ENCODE measurements around the gene BBS1.

BBS1 gene

DNA sequence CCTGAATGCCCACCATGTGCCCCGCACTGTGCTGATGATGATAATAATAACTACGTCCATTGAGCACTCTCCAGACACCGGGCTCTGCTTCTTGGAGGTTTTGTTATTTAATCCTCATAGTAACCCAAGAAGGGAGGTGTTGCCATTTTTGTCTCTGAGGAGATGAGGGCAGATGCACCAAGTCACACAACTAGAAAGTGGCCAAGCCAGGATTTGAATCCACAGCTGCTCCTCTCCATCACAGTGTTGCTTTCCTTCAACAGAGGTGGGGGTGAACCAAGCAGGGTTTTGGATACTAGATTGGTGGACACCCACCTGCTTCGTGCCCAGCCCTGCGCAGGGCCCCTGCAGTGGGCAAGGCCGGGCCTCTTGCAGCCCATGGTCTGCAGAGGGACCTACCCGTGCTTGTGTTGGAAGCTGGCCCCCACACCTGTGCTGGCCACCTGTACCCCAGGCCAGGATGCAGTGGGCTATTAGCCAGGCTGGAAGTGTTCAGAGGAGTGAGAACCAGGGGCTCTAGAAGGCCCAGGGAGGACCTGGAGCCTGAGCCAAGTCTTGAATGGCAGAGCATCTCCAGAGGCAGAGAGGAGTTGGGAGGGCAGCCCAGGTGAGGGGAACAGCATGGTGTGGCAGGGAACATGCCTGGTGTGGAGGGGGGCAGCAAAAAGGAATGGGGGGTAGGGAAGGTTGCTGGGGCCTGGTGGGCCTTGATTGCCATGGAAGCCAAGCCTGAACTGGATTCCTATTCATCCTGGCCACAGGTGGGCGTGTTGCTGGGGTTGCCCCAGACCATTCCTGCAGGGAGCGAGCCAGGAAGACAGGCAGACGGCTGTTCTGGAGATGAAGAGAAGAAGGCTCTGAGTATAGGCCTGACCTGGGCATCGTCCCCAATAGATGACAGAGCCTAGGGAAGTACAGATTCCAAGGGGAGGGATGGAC, 32.9 kb upstream of the BBS1 start:
- DNase-seq (ENCODE audit: low read depth), result no peak

DNA sequence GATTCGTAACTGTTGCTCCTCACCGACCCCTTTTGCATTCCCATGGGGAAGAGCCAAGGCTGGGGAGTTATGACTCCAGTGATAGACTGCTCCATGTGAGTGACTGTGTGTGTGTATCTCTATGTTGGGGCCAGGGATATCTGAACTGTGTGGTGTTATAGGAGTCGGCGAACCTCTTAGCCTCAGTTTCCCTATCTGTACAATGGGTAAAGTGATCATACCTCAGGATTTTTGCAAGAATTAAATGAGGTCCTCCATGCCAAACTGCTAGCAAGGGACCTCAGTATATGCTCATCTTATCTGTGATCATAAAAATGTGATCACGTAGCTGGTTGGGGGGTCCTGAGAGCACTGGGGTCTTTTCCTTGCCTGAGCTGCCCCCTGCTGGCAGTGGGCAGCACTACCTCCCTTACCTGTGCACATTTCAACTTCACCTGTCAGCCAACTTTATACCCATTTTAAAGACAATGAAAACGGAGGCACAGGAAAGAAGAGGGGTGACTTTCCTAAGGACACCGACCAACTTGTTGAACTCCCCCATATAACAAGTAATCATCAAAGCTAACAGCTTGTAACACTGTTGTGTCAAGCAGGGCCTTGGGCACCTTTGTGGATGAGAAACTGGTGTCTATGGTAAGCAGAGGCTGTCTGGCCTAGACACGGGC, 31.6 kb upstream of the BBS1 start:
- DNase-seq (ENCODE audit: low read depth), result no peak

DNA sequence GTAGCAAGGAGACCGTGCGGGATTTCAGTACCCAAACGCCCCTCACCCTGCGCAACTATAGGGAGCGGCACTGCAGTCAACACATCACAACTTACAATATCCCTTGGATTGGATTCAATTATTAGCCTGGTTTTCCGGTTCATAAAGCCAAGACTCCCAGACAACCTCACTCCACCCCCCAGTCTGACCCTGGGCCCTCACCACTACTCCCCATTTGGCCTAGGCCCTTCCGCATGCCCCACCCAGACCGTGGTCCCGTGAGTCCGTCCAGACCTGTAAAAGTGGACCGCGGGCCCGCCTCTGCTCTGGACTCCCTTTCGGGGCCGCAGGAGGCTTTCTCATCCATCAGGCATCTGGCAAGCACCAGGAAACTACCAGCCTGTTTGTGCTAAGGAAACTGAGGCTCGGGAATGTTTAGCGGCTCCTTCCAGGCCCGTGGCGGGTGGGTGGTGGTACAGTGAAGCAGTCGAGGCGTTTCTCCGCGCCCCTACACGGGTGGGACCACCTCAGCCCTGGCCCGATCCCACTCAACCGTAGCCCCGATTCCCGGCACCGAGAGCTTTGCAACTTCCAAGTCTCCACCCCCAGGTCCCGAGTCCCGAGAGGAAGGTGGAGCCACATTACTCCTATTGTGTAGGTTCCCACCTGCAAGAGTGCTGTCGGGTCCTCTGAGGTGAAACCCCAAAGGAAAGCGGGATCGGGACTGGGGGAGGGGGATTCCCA, 30.9 kb upstream of the BBS1 start:
- no peak for DNase-seq (ENCODE audit: low read depth)

DNA sequence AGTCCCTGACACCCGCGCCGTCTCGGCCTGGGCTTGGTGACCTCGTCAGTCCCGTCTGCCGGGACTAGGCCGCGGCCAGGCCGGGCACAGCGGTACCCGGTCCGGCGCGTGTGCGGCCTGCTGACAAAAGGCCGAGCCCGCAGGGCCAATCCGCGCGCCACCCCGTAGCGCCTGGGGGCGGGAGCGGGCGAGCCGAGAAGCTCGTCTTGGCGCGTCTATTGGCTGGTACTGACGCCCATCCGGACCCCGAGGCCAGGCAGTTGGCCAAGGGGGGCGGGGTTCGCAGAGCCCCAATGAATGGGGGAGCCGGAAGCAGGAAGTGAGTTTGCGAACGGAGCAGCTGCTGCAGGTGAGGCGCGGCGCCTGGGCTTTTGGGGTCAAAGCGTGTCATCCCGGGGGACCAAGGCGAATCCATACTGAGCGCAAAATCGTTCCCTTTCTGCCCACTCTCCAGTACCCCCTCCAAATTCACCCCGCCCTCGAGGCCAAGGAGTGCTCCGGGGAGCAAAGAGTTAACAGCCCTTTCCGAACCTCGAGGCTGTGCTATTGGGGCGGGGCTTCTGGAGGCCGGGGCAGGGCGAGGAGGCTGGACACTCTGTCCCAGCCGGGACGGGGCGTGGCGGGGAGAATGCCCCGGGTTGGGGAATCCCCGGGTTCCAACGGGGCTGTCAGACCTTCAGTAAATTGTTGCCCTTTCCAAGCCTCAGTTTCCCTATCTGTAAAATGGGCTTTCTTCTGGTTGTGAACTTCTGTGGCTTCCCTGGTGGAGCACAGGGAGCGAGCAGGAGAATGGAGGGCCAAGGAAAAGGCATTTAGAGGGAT, 30.1 kb upstream of the BBS1 start, which contains the start of gene DPP3:
TSS of gene DPP3 (plus strand) at position 318 of the 822 bp plus-strand sequence. CDS start 1,767 bp downstream, outside the sequence.
- DNase-seq (ENCODE audit: low read depth), result peak; percentile 93

DNA sequence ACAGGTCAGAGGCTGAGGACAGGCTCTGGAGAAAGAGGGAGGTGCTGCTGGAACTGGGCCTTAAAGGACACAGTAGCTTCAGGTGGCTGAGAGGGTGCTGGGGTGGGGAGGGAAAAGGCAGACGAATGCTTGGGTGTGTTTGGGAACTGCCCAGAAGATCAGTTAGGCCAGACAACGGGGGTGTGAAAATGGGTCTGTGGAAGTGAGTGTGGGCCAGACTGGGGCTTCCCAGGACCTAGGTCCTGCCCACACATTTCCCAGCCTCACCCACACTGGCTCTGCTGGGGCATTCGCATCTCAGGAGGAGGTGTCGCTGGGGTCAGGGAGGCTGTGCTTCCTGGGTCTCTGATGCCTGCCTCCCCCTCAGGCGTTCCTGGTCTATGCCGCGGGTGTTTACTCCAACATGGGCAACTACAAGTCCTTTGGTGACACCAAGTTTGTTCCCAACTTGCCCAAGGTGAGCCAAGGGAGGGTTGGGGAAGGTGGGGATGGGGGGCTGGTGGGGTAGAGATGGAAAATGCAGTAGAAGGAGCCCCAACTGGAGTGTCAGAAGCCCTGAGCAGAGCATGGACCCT, 25.5 kb upstream of the BBS1 start:
- no peak for DNase-seq (ENCODE audit: low read depth)

DNA sequence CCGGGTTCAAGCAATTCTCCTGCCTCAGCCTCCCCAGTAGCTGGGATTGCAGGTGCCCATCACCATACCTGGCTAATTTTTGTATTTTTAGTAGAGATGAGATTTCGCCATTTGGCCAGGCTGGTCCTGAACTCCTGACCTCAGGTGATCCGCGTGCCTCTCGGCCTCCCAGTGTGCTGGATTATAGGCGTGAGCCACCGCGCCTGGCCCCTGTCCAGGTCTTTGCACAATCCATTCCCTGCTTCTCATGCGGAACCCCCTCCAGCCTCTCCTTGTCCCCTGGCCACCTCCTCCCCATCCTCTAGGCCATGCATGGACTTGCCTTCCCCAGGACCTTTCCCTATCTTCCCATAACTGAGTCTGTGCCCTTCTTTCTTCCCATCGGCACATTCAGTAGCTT, 21.5 kb upstream of the BBS1 start:
- no peak for DNase-seq (ENCODE audit: low read depth)

DNA sequence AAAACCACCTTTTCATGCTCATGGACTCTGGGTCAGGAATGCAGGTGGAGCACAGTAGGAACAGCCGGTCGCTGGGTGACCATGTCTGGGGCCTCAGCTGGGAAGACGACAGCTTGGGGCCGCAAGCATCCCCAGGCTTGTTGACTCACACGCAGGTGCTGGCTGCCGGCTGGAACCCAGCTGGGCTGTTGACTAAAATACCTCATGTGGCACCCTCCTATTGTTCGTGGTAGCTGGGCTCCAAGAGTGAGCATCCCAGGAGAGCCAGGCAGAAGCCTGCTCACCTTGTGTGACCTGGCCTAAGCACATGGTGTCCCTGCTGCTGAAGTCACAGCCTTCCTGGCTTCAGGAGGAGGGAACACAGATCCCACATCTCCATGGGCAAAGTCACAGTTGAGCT, 20.8 kb upstream of the BBS1 start:
- no peak for DNase-seq (ENCODE audit: low read depth)

DNA sequence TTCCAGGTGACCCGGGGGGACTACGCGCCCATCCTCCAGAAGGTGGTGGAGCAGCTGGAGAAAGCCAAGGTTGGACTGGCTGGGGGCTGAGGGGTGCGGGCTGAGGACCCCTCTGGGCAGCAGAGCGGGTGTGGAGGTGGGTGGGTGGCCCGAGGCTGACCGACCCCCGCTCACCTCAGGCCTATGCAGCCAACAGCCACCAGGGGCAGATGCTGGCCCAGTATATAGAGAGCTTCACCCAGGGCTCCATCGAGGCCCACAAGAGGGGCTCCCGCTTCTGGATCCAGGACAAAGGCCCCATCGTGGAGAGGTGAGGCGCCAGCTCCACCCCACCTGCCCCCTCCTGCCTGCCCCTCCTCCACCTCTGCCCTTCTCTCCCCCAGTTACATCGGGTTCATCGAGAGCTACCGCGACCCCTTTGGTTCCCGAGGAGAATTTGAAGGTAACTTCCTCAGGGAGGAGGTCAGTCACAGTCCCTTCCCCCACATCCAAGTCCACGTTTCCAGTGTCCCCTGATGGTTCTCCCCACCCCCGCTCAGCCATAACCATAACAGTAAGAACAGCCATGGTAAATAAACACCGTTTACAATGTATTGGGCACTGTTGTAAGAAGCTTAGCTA, 19.0 kb upstream of the BBS1 start:
- no peak for DNase-seq (ENCODE audit: low read depth)

DNA sequence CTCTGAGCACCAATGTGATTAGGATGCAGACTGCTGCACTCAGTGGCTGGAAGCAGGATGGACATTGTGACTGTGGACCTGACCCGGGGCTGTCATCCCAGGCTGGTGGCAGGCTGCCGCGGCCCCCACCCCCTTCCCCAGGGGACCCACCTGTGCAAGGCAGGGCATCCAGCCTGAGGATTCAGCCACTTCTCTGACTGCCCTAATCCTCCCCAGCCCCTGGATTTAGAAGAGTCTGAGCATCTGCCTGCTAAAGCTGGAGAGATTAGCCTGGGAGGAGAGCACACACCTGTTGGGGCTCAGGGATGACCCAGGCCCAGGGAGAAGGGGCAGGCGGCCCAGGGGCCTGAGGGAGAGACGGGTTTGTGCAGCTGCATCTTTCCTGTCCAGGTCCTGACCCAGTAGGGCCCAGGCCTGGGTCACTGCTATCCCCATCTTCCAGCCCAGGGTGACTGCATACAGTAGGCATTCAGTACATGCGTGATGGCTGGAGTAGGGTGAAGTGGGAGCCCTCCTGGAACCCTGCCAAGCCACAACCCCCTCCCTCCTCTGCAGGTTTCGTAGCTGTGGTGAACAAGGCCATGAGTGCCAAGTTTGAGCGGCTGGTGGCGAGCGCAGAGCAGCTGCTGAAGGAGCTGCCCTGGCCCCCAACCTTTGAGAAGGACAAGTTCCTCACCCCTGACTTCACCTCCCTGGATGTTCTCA, 18.1 kb upstream of the BBS1 start:
- no peak for DNase-seq (ENCODE audit: low read depth)

DNA sequence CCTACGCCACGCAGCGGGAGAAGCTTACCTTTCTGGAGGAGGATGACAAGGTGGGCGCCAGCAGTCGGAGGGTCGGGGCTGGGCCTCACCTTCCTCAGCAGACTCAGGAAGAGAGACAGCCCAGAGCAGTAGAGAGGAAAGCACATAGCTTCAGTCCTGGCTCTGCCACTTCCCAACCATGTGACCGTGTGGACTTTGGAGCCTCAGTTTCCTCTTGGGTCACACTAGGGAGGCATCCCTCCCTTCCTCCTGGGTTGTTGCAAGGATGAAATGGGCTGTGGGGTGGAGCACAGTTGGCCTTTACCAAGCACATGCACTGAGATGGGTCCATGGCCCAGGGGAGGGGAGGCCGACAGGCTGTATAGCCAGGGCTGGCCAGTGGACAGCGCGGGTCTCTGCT, 17.3 kb upstream of the BBS1 start:
- DNase-seq (ENCODE audit: low read depth), result no peak

DNA sequence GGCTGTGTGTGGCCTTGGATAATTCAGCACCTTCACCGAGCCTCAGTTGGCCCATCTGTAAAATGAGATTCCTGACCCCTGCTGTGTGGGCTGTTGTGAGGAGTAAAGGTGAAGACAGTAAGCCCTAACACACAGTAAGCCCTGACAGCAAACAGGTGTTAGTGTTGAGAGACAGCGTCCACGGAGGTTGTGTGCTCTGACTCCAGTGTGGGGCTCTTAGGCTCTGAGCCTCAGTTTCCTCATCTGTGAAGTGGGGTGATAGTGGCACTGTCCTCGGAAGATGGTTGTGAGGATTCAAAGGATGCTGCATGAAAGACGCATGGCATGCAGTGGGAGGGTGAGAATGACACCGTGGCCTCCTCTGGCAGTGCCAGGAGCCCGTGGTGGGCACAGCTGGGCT, 16.0 kb upstream of the BBS1 start:
- DNase-seq (ENCODE audit: low read depth), result no peak

DNA sequence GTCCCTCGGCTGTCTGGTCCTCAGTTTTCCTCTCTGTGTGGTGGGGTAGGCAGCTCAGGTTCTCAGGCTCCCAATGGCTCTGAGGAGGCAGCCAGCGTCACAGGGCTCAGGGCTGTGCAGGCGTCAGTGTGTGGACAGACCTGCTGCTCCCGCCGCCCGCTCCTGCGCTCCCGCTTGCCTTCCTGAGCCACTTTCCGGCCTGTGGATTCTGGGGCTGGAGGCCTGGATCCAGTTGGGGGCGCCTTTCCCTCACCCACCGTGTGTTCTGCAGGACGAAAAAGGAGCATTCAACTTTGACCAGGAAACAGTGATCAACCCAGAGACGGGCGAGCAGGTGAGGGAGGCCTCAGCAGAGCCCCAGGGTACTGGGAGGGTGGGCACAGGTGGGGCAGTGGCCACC, 15.5 kb upstream of the BBS1 start:
- DNase-seq (ENCODE audit: low read depth), result no peak

DNA sequence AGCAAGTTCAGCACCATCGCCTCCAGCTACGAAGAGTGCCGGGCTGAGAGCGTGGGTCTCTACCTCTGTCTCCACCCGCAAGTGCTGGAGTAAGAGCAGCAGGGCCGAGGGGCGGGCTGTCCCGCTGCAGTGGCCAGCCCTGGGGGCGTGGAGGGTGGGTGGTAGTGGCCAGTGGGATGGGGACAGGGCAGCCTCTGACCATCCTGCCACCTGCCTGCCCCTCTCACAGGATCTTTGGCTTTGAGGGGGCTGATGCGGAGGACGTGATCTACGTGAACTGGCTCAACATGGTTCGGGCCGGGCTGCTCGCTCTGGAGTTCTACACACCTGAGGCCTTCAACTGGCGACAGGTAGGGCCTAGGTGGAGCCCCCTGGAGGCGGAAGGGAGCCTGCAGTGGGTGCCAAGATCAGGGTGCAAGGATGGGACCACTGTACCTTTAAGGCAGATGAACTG, 15.0 kb upstream of the BBS1 start:
- no peak for DNase-seq (ENCODE audit: low read depth)

DNA sequence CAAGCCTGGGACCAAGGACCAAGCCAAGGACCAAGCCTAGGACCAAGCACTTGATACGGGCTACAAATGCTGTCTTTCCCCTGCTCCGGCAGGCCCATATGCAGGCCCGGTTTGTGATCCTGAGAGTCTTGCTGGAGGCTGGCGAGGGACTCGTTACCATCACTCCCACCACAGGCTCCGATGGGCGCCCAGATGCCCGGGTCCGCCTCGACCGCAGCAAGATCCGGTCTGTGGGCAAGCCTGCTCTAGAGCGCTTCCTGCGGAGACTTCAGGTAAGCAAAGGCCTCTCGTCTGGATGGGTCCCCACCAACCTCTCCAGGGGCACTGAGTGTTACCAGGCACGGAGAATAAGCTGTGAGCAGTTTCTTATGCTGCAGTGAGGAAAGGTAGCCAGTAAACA, 13.2 kb upstream of the BBS1 start:
- no peak for DNase-seq (ENCODE audit: low read depth)

DNA sequence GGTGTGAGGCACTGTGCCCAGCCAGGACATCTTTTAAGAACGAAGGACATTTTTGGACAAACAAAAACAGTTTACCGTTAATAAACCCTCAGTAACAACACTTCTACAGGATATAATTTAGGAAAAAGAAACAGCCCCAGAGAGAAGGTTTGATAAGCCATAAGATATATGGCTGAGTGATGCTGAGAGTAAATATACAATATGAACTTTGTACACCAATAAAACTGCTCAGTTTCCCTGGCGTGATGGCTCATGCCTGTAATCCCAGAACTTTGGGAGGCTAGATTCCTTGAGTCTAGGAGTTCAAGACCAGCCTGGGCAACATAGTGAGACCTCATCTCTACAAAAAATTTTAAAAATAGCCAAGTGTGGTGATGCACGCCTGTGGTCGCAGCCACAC, 11.9 kb upstream of the BBS1 start:
- no peak for DNase-seq (ENCODE audit: low read depth)

DNA sequence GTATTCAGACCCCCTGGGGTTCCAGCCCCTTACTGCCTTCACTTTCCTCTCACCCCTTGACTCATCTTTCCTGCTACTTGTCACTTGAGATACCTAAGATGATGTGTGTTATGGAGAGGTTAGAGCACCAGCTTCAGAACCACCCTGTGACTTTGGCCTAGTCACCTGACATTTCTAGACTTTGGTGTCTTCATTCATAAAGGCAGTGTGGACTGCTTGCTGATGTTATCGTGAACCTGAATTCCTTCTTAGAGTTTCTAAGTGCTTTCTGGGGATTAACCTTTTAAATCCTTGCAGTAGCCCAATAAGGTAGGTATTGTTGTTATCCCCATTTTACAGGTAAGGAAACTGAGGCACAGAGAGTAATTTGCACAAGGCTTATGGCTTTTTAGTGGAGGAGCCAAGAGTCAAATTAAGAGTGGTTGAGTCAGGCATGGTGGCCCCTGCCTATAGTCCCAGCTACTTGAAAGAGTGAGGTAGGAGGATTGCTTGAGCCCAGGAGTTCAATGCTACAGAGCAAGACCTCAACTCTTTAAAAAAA, 5.1 kb upstream of the BBS1 start:
- no peak for DNase-seq (ENCODE audit: low read depth)

DNA sequence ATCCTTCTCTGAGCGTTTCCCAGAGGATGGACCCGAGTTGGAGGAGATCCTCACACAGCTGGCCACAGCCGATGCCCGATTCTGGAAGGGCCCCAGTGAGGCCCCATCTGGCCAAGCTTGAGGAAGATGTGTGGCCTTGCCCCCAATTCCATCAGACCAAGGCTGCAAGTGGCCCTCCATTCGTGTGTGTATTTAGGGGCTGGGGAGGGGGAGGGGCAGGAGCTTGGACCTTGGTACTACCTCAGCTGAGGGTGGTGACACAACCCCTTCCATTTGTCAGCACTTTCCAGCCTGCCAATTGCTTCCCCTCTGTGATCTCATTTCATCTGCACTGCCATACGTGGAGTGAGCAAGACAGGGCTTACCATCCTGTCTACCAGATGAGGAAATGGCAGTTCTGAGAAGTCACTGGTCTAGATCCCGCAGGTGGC, 1.3 kb upstream of the BBS1 start:
- DNase-seq (ENCODE audit: low read depth), result no peak

DNA sequence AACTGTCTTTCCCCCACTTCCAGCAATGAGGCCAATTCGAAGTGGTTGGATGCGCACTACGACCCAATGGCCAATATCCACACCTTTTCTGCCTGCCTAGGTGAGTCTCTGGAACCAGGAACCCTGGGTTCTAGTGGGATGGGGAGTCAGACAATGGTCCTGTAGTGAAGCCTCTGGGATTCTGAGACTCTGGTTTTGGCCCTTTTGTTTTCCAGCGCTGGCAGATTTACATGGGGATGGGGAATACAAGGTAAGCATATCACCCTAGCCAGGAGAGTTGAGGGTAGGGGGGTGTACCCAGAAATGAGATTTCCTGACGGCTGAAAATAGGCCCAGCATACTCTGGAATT, 530 bp downstream of the BBS1 start:
- no peak for DNase-seq (ENCODE audit: low read depth)

DNA sequence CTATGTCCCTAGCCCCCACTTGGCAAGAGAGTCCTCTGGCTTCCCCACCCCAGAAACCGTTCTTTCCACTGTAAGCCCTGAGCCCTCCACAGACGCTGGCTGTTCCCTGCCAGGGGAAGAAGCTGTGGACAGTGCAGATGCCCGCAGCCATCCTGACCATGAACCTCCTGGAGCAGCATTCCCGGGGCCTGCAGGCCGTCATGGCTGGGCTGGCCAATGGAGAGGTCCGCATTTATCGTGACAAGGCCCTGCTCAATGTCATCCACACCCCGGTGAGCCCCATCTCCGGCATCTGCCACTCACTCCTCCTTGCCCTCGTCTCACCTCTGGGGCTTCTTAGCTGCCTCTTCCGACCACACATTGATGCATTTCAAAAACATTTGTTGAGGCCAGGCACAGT, 13.2 kb downstream of the BBS1 start:
- DNase-seq (ENCODE audit: low read depth), result no peak

Data from T-helper 22 cell (primary cell).